ENCODE data around the gene PICK1.

The PICK1 gene

GRCh38 chr22:38051261-38051660, 5.9 kb upstream of the PICK1 start:
- DNase-seq, result no peak

GRCh38 chr22:38051900-38052862, 5.0 kb upstream of the PICK1 start:
- DNase-seq, result peak; percentile 65

GRCh38 chr22:38062791-38063190, 5.6 kb downstream of the PICK1 start:
- no peak for DNase-seq

GRCh38 chr22:38065539-38065938, 8.3 kb downstream of the PICK1 start:
- DNase-seq, result no peak

GRCh38 chr22:38066381-38067027, 9.3 kb downstream of the PICK1 start:
- no peak for DNase-seq

GRCh38 chr22:38067028-38067415, 9.8 kb downstream of the PICK1 start:
- no peak for DNase-seq

GRCh38 chr22:38067761-38068360, 10.7 kb downstream of the PICK1 start:
- DNase-seq, result no peak

GRCh38 chr22:38068641-38069371, 11.6 kb downstream of the PICK1 start:
- no peak for DNase-seq

GRCh38 chr22:38069372-38070249, 12.4 kb downstream of the PICK1 start:
- DNase-seq, result no peak

GRCh38 chr22:38070250-38070921, 13.2 kb downstream of the PICK1 start:
- DNase-seq, result no peak

GRCh38 chr22:38071421-38072321, 14.5 kb downstream of the PICK1 start:
- DNase-seq, result no peak

- no peak for DNase-seq
Observed at GRCh38 chr22:38072322-38073149, 15.3 kb downstream of the PICK1 start.

GRCh38 chr22:38073150-38074130, 16.2 kb downstream of the PICK1 start:
- no peak for DNase-seq

GRCh38 chr22:38074181-38075104, 17.2 kb downstream of the PICK1 start:
- no peak for DNase-seq

- no peak for DNase-seq
Observed at GRCh38 chr22:38075105-38075825, 18.1 kb downstream of the PICK1 start.

GRCh38 chr22:38075961-38076360, 18.8 kb downstream of the PICK1 start:
- DNase-seq, result no peak

Data from stimulated activated naive CD4-positive, alpha-beta T cell treated with Interleukin-2 at 50 U/mL for 16 hours (primary cell).